PFSK-1 (cell line): ENCODE results near the gene DENND2D.

Experiments used
- FOXP2 ChIP-seq: optimal IDR thresholded peaks from 2 replicates; pipeline ENCODE3; 2011; ENCODE audit warnings: borderline replicate concordance, control low read depth, inconsistent platforms; ENCODE audit not compliant: insufficient read depth; ENCODE audit errors: extremely low read length, extremely low read depth
- POLR2AphosphoS5 ChIP-seq: IDR thresholded peaks from 2 replicates; pipeline ENCODE4 v1.6.1; 2012; ENCODE audit warnings: low read depth, mild to moderate bottlenecking, control low read depth, low read length, moderate library complexity
- REST ChIP-seq, 2 experiments: IDR thresholded peaks; 2 replicates each; pipeline versions ENCODE4 v1.6.1 to v1.8.0; 2011 to 2012; ENCODE audit warnings: low read depth in 2 of 2, low read length in 2 of 2, control low read depth in 1 of 2, inconsistent platforms in 1 of 2, mild to moderate bottlenecking in 1 of 2, moderate library complexity in 1 of 2; ENCODE audit not compliant: insufficient read depth in 1 of 2
- SIN3A ChIP-seq: IDR thresholded peaks from 2 replicates; pipeline ENCODE4 v1.6.1; 2012; ENCODE audit warnings: mild to moderate bottlenecking, low read length, moderate library complexity, borderline replicate concordance; ENCODE audit not compliant: insufficient read depth
- TAF1 ChIP-seq: IDR thresholded peaks from 2 replicates; pipeline ENCODE4 v1.6.1; 2012; ENCODE audit warnings: low read length, control low read depth, borderline replicate concordance; ENCODE audit not compliant: insufficient read depth

The DENND2D gene

GRCh38 chr1:111234866-111235265 is 34.4 kb upstream of the DENND2D start:
- no peak for TF ChIP-seq FOXP2
- no peak for TF ChIP-seq SIN3A
- no peak for TF ChIP-seq TAF1
- no peak for TF ChIP-seq REST (IDR thresholded peaks at IDR 0.05; ENCODE audit: insufficient read depth in 1 of 2, low read depth in 2 of 2, low read length in 2 of 2)
- no peak for TF ChIP-seq POLR2AphosphoS5

- no peak for TF ChIP-seq SIN3A
- TF ChIP-seq POLR2AphosphoS5, result no peak
- no peak for TF ChIP-seq FOXP2
- no peak for TF ChIP-seq REST (IDR thresholded peaks at IDR 0.05; ENCODE audit: insufficient read depth in 1 of 2, low read depth in 2 of 2, low read length in 2 of 2)
- no peak for TF ChIP-seq TAF1
Observed at GRCh38 chr1:111234258-111234657, 33.8 kb upstream of the DENND2D start.

GRCh38 chr1:111232134-111232533 is 31.7 kb upstream of the DENND2D start:
- no peak for TF ChIP-seq POLR2AphosphoS5
- TF ChIP-seq FOXP2, result no peak
- TF ChIP-seq REST (IDR thresholded peaks at IDR 0.05; ENCODE audit: insufficient read depth in 1 of 2, low read depth in 2 of 2, low read length in 2 of 2), result no peak
- no peak for TF ChIP-seq TAF1
- TF ChIP-seq SIN3A, result no peak

- TF ChIP-seq POLR2AphosphoS5, result no peak
- no peak for TF ChIP-seq FOXP2
- TF ChIP-seq SIN3A, result no peak
- TF ChIP-seq TAF1, result no peak
- TF ChIP-seq REST (IDR thresholded peaks at IDR 0.05; ENCODE audit: insufficient read depth in 1 of 2, low read depth in 2 of 2, low read length in 2 of 2), result no peak
Observed at GRCh38 chr1:111228748-111229126, 28.3 kb upstream of the DENND2D start.
